ACC112 (cell line): Measurements from ENCODE around the gene DENND4B.
A peak's percentile ranks its signal among the peaks of the same experiment; 100 is the strongest.
"Not testable (repeated sequence)": the region's sequence is repeated elsewhere in the genome, so short reads cannot be mapped to it uniquely, and the experiment has no call there.

ENCODE experiments used
- H2AFZ ChIP-seq: fragments of 200-600 bp; sonication (generic); one replicate; pipeline ENCODE4 v1.6.0; 2017; ENCODE audit warnings: antibody characterized with exemption, low read length; ENCODE audit not compliant: unreplicated experiment
- H3K27ac ChIP-seq: fragments of 200-600 bp; sonication (generic); 2 replicates; pipeline ENCODE4 v1.5.1; 2014; ENCODE audit warnings: low read depth, mild to moderate bottlenecking, antibody characterized with exemption, low read length, moderate library complexity
- H3K27me3 ChIP-seq: fragments of 200-600 bp; sonication (generic); 2 replicates; pipeline ENCODE4 v1.6.1; 2014; ENCODE audit warnings: mild to moderate bottlenecking, antibody characterized with exemption, low read length, moderate library complexity, mixed read lengths; ENCODE audit not compliant: insufficient read depth
- H3K36me3 ChIP-seq: fragments of 200-600 bp; sonication (generic); 2 replicates; pipeline ENCODE4 v1.6.1; 2016; ENCODE audit warnings: mild to moderate bottlenecking, antibody characterized with exemption, low read length, moderate library complexity, mixed read lengths; ENCODE audit not compliant: insufficient read depth
- H3K4me1 ChIP-seq: fragments of 200-600 bp; sonication (generic); one replicate; pipeline ENCODE4 v1.6.1; 2016; ENCODE audit warnings: low read length, mixed read lengths; ENCODE audit not compliant: insufficient read depth, unreplicated experiment, control insufficient read depth
- H3K4me3 ChIP-seq: fragments of 200-600 bp; sonication (generic); 2 replicates; pipeline ENCODE4 v1.5.1; 2014; ENCODE audit warnings: mild to moderate bottlenecking, low read depth, low read length
- H3K79me2 ChIP-seq: fragments of 200-600 bp; sonication (generic); one replicate; pipeline ENCODE4 v1.6.0; 2016; ENCODE audit warnings: low read length; ENCODE audit not compliant: control insufficient read depth, unreplicated experiment, insufficient read depth

Gene DENND4B

DNA sequence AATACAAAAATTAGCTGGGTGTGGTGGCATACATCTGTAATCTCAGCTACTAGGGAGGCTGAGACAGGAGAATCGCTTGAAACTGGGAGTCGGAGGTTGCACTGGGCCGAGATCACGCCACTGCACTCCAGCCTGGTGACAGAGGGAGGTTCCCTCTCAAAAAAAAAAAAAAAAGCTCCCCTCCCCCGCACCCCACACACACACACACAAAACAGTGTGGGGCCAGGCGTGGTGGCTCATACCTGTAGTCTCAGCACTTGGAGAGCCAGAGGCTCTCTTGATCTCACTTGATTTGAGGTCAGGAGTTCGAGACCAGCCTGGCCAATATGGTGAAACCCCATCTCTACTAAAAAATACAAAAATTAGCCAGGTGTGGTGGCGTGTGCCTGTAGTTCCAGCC, 40.6 kb downstream of the DENND4B start:
- not testable (repeated sequence) for H3K36me3 ChIP-seq, H3K27me3 ChIP-seq, H3K4me3 ChIP-seq, H2AFZ ChIP-seq, H3K27ac ChIP-seq, H3K4me1 ChIP-seq
- H3K79me2 ChIP-seq = peaks cover 70% of the 10 kb centered on the region

DNA sequence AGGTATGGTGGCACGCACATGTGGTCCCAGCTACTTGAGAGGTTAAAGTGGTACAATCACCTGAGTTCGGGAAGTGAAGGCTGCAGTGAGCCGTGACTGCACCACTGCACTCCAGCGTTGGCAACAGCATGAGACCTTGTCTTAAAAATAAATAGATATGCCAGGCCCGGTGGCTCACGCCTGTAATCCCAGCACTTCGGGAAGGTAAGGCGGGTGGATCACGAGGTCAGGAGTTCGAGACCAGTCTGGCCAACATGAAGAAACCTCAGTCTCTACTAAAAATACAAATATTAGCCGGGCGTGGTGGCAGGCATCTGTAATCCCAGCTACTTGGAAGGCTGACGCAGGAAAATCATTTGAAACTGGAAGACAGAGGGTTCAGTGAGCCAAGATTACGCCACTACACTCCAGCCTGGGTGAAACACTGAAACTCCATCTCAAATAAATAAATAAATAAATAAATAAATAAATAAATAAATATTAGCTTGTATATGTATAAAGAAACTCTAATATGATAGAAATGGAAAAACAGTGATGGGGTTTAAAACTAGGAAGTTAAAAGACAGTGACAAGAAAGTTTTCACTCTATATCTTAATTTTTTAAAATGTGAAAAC, 42.6 kb downstream of the DENND4B start:
- Histone ChIP-seq H2AFZ (no peak overlapping the region), H3K27ac (no peak overlapping the region), H3K36me3 (no peaks in the 10 kb centered on the region), H3K27me3 (no peaks in the 10 kb centered on the region), H3K4me3 (no peak overlapping the region), H3K4me1 (peaks cover 10% of the 10 kb centered on the region), H3K79me2 (peaks cover 77% of the 10 kb centered on the region)

DNA sequence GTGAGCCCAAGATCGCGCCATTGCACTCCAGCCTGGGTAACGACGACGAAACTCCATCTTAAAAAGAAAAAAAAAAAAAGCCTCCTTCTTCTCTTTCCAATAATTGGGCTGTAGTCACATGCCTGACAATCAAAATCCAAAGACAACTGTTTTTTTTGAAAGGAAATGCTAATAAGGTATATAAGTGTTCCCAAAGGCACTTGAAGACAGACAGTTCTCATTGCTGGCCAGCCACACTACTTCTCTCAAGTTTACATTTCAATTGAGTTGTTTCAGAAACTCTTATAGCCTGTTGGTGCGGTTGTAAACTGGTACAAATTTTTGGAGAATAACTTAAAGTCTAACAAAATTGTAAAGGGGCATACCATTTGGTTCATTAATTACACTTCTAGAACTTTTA, 47.0 kb downstream of the DENND4B start:
- Histone ChIP-seq H3K27ac (no peak overlapping the region), H3K36me3 (no peaks in the 10 kb centered on the region), H3K4me3 (no peak overlapping the region), H3K4me1 (peaks cover 2% of the 10 kb centered on the region), H3K79me2 (peaks cover 57% of the 10 kb centered on the region), H2AFZ (no peak overlapping the region), H3K27me3 (no peaks in the 10 kb centered on the region)

DNA sequence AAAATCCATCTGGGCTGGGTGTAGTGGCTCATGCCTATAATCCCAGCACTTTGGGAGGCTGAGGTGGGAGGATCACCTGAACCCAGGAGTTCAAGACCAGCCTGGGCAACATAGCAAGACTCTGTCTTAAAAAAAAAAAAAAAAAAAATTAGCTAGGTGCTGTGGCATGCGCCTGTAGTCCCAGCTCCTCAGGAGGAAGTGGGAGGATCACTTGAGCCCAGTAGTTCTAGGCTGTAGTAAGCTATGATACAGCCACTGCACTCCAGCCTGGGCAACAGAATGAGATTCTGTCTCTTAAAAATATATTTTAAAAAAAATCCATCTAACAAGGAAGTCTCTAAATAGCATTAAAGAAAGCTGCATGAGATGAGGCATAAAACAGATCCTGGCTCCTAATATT, 50.7 kb downstream of the DENND4B start:
- H3K79me2 ChIP-seq = peaks cover 46% of the 10 kb centered on the region
- not testable (repeated sequence) for H2AFZ ChIP-seq, H3K27ac ChIP-seq, H3K36me3 ChIP-seq, H3K4me3 ChIP-seq, H3K27me3 ChIP-seq, H3K4me1 ChIP-seq

DNA sequence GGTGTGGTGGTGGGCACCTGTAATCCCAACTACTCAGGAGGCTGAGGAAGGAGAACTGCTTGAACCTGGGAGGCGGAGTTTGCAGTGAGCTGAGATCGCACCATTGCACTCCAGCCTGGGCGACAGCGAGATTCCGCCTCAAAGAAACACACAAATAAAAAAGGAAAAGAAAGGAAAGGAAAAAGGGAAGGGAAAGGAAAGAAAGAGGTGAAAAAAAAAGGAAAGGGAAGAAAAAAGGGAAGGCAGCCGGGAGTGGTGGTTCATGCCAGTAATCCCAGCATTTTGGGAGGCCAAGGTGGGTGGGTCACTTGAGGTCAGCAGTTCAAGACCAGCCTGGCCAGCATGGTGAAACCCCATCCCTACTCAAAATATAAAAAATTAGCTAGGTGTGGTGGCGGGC, 55.5 kb downstream of the DENND4B start:
- H3K27ac ChIP-seq, H3K27me3 ChIP-seq, H3K4me3 ChIP-seq, H2AFZ ChIP-seq, H3K36me3 ChIP-seq: not testable (repeated sequence)
- Histone ChIP-seq H3K4me1 (peaks cover 14% of the 10 kb centered on the region), H3K79me2 (peaks cover 49% of the 10 kb centered on the region)

DNA sequence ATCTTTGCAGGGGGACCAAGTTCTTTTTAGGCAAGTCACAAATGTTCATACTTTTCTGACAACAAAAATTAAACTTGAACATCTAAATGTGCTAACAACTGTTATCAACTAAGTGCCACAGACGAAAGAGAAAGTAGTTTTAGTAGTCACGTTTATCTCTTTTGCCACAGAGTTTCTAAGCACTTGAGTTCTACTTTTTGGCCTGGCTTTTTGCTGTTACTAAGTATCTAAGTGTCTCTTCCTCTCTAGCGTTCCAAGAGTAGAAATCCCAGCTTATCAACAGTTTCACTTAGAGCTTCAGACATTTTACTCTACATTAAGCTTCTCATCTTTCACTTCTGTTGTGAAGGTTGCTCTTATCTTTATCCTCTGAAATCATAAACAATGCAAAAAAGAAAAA, 58.0 kb downstream of the DENND4B start:
- peak overlapping the region; percentile 12; the same call in 1 of the 2 replicates for H3K27ac ChIP-seq
- H2AFZ ChIP-seq = no peak overlapping the region
- H3K27me3 ChIP-seq = no peaks in the 10 kb centered on the region
- no peaks in the 10 kb centered on the region for H3K36me3 ChIP-seq
- H3K4me3 ChIP-seq = peak overlapping the region; percentile 67
- peaks cover 14% of the 10 kb centered on the region for H3K4me1 ChIP-seq
- peaks cover 57% of the 10 kb centered on the region for H3K79me2 ChIP-seq

DNA sequence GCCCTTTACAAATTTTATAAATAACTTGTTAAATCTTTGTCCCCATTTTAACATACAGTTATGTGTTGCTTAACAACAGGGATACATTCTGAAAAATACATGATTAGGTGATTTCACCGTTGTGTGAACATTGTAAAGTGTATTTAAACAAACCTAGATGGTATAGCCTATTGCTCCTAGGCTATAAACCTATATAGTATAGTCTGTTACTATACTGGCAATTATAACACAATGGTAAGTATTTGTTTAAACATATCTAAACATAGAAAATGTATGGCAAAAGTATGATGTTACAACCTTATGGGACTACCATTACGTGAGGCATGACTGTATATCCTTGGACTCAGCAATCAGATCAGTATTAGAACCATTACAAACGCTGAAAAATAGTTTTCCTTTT, 60.4 kb downstream of the DENND4B start:
- peaks cover 30% of the 10 kb centered on the region for H3K4me1 ChIP-seq
- no peaks in the 10 kb centered on the region for H3K36me3 ChIP-seq

DNA sequence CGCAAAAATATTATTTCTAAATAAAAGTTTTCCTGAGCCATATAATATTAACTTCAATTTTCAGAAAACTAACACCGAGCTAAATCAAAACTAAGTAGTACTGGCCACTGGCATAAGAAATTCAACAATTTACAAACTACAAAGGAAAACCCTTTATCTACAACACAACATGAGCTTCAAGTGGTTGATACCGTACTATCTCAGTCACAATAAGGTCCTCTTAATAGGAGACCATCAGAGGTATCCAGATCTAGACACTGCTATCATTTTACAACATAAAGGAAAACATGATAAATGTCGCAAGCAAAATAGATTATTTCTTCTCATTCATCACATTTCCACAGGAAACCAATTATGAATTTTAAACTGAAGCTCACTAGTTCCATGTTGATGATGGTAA, 63.3 kb downstream of the DENND4B start:
- Histone ChIP-seq H2AFZ (no peak overlapping the region), H3K4me1 (peaks cover 23% of the 10 kb centered on the region), H3K36me3 (no peaks in the 10 kb centered on the region), H3K27me3 (no peaks in the 10 kb centered on the region), H3K27ac (no peak overlapping the region), H3K4me3 (no peak overlapping the region), H3K79me2 (peaks cover 66% of the 10 kb centered on the region)

More for the DNA sequence above, 60.4 kb downstream of the DENND4B start:
- no peak overlapping the region for H3K27ac ChIP-seq
- no peak overlapping the region for H2AFZ ChIP-seq
- peaks cover 67% of the 10 kb centered on the region for H3K79me2 ChIP-seq
- no peak overlapping the region for H3K4me3 ChIP-seq
- H3K27me3 ChIP-seq = no peaks in the 10 kb centered on the region

DNA sequence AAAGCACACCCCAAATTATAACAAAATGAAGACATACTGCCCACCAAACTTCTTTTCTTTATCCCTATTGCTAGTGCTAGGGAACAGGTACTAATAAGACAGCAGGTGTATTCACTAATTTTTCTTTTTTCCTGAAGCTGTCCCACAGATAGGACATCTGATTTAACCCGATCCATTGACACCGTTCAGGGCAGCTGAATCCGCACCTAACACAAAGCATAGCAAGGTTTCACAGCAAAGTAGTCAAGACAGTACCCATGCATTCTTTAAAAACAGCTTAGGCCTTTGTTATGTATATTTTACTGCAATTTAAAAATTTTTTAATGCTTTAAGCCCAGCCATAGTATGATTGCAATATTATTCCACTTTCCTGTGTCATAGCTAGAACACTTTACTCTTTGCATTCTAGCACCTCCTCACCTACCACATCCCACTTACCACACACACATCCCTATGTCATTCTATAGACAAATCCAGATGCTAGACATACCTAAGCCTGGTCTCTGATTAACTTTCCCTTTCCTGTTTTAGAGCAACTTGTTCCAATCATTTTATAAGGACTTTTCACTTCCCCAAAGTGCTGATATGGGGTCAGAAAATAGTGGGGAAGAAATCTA, 64.1 kb downstream of the DENND4B start:
- H3K27ac ChIP-seq = peak overlapping the region; percentile 91
- no peaks in the 10 kb centered on the region for H3K36me3 ChIP-seq
- H3K79me2 ChIP-seq = peaks cover 66% of the 10 kb centered on the region
- peaks cover 22% of the 10 kb centered on the region for H3K4me1 ChIP-seq
- peak overlapping the region; percentile 62 for H3K4me3 ChIP-seq
- H2AFZ ChIP-seq = peak overlapping the region; percentile 89
- no peaks in the 10 kb centered on the region for H3K27me3 ChIP-seq

DNA sequence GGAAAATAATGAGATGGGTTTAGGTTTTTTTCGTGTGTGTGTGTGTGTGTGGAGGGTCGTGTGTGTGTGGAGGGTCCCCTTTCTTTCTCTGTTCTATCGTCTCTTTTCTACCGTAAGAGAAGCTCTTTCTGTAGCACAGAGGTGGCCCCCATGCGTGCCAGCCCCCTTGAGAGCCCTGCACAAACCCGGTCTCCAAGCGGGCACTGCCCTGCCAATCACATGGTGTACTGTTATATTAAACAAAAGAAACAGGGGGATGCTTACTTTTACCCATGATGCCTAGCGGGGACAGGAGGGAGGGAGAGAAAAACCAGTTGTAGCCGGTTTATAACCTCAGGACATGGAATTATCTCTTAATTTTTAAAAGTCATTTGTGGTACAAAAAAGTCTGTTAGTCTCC, 64.8 kb downstream of the DENND4B start:
- peak overlapping the region; percentile 62 for H3K4me3 ChIP-seq
- H2AFZ ChIP-seq = peak overlapping the region; percentile 89
- no peaks in the 10 kb centered on the region for H3K36me3 ChIP-seq
- H3K4me1 ChIP-seq = peaks cover 22% of the 10 kb centered on the region
- no peaks in the 10 kb centered on the region for H3K27me3 ChIP-seq
- H3K79me2 ChIP-seq = peaks cover 65% of the 10 kb centered on the region
- H3K27ac ChIP-seq = peak overlapping the region; percentile 91

DNA sequence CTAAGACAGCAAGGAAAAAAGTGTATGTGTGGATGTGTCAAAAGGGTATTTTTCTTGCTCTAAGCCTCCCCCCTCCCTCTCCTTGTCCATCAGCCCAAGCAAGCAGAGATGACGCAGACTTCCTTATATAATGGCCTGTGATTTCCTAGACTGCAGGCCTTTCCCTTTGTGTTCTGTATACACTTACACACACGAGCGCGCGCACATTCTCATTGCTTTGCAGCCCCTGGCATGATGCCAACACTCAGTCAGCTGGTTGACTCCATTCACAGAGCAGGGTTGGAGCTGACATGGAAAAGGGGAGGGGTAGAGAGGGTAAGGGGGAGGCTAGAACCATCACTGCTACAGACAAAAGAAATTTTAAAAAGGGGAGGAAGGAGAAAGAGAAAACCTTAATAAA, 65.6 kb downstream of the DENND4B start:
- H3K4me1 ChIP-seq = peaks cover 22% of the 10 kb centered on the region
- peaks cover 64% of the 10 kb centered on the region for H3K79me2 ChIP-seq
- H3K27me3 ChIP-seq = no peaks in the 10 kb centered on the region
- H2AFZ ChIP-seq = no peak overlapping the region
- no peaks in the 10 kb centered on the region for H3K36me3 ChIP-seq
- peak overlapping the region; percentile 91 for H3K27ac ChIP-seq
- peak overlapping the region; percentile 62 for H3K4me3 ChIP-seq
